K562 (cell line): ENCODE data around the gene CD99L2. TPM values are rescaled to one million over a fixed set of nuclear protein-coding genes. Genes with fewer than 3 reads are reported as not detected.

Source experiments
- ATAC-seq: fragments of 200-7000 bp; cut with Tn5 transposase; 3 replicates; pipeline ENCODE4 v1.9.1; 2020; ENCODE audit warnings: moderate library complexity
- BruUV-seq: library from RNA; stranded (reverse); fragments of 400-500 nt; replicated peaks from 2 replicates; lab custom pipeline; 2021; lab: Mats Ljungman, UMichigan
- CTCF ChIA-PET: fragments of 300-600 bp; formaldehyde crosslinking; extraction: SDS; loops from one replicate; lab custom pipeline; 2021; ENCODE audit warnings: low intra/inter-chr PET ratio; lab: Yijun Ruan, JAX
- POLR2A ChIA-PET: fragments of 300-600, 350-650 bp; sonication (Branson Sonifier 250); formaldehyde crosslinking; extraction: SDS; loops from one replicate; lab custom pipeline; 2021; ENCODE audit warnings: antibody characterized with exemption, inconsistent platforms; lab: Yijun Ruan, JAX
- DNase-seq, 4 experiments: peaks; one replicate each; pipeline versions ENCODE4 v3.0.0 to v3.0.0-alpha.2; 2011 to 2018; ENCODE audit warnings: low spot score in 3 of 4, mixed read lengths in 3 of 4; ENCODE audit errors: extremely low read depth in 1 of 4
- FAIRE-seq: peaks from 2 replicates; lab custom pipeline; 2011; peaks lifted over from hg19 to GRCh38; lab: Jason Lieb, UNC
- H2AFZ ChIP-seq: 2 replicates; pipeline ENCODE4 v1.6.0; 2011; ENCODE audit warnings: low read depth, low read length, control low read depth, inconsistent platforms
- H3K27ac ChIP-seq: fragments of 200-600 bp; 3 replicates; pipeline ENCODE4 v1.8.0; 2011; ENCODE audit warnings: low read depth, mild to moderate bottlenecking, control low read depth, inconsistent platforms, low read length, moderate library complexity, mixed read lengths; ENCODE audit errors: extremely low read depth
- H3K27me3 ChIP-seq, 2 experiments: fragments of 300-600 bp in 1 of 2; 2 replicates in 1 of 2; 3 replicates in 1 of 2; pipeline versions ENCODE4 v1.6.0 to v1.8.0; 2011; ENCODE audit warnings: inconsistent platforms in 2 of 2, low read length in 2 of 2, mild to moderate bottlenecking in 1 of 2, mixed read lengths in 1 of 2, moderate library complexity in 1 of 2; ENCODE audit not compliant: control insufficient read depth in 2 of 2, insufficient read depth in 2 of 2
- H3K36me3 ChIP-seq: fragments of 300-600 bp; 3 replicates; pipeline ENCODE4 v1.8.0; 2011; ENCODE audit warnings: mild to moderate bottlenecking, low read length, inconsistent platforms; ENCODE audit not compliant: control insufficient read depth, insufficient read depth
- H3K4me1 ChIP-seq, 2 experiments: fragments of 200-600 bp in 1 of 2; replicated peaks in 1 of 2; 2 replicates in 1 of 2; 3 replicates in 1 of 2; pipeline versions ENCODE4 v1.5.1 to v1.8.0; 2011; ENCODE audit warnings: inconsistent platforms in 2 of 2, low read length in 2 of 2, mild to moderate bottlenecking in 1 of 2, mixed read lengths in 1 of 2, moderate library complexity in 1 of 2; ENCODE audit not compliant: control insufficient read depth in 2 of 2, insufficient read depth in 2 of 2
- H3K4me2 ChIP-seq: 2 replicates; pipeline ENCODE4 v1.6.1; 2011; ENCODE audit warnings: low read length, control low read depth, inconsistent platforms, mixed read lengths; ENCODE audit not compliant: insufficient read depth
- H3K4me3 ChIP-seq: fragments of 200-600 bp; sonication (generic), shearing (Covaris generic); 2 replicates; pipeline ENCODE4 v1.5.1; 2016; ENCODE audit warnings: control low read depth, inconsistent platforms
- H3K79me2 ChIP-seq: fragments of 200-600 bp; 3 replicates; pipeline ENCODE4 v1.8.0; 2011; ENCODE audit warnings: low read length, inconsistent platforms; ENCODE audit not compliant: control insufficient read depth, insufficient read depth
- H3K9ac ChIP-seq, 2 experiments: 2 replicates each; pipeline versions ENCODE4 v1.6.0 to v1.6.1; 2011; ENCODE audit warnings: low read depth in 2 of 2, low read length in 2 of 2, control low read depth in 1 of 2, inconsistent platforms in 1 of 2, mild to moderate bottlenecking in 1 of 2, mixed read lengths in 1 of 2; ENCODE audit not compliant: insufficient read depth in 1 of 2
- H3K9me1 ChIP-seq: one replicate; pipeline ENCODE4 v1.6.0; 2011; ENCODE audit warnings: inconsistent platforms, mild to moderate bottlenecking, low read length, moderate library complexity; ENCODE audit not compliant: control insufficient read depth, insufficient read depth
- H3K9me3 ChIP-seq: replicated peaks from 2 replicates; pipeline ENCODE4 v1.5.1; 2011; ENCODE audit warnings: low read depth, low read length, inconsistent platforms; ENCODE audit not compliant: control insufficient read depth, insufficient read depth
- H4K20me1 ChIP-seq: replicated peaks from 2 replicates; pipeline ENCODE4 v1.6.1; 2011; ENCODE audit warnings: low read length, inconsistent platforms, mixed read lengths; ENCODE audit not compliant: control insufficient read depth, insufficient read depth
- ASH1L ChIP-seq: fragments of 450-650 bp; IDR thresholded peaks from 2 replicates; pipeline ENCODE4 v1.6.1; 2018; ENCODE audit warnings: borderline replicate concordance, mild to moderate bottlenecking, low read depth; ENCODE audit not compliant: partially characterized antibody
- CREM ChIP-seq: IDR thresholded peaks from 2 replicates; pipeline ENCODE4 v1.6.1; 2014; ENCODE audit warnings: antibody characterized with exemption, low read depth
- HDAC2 ChIP-seq: fragments of 450-650 bp; IDR thresholded peaks from 2 replicates; pipeline ENCODE4 v1.6.1; 2016; ENCODE audit warnings: mild to moderate bottlenecking
- MCM5 ChIP-seq: fragments of 450-650 bp; IDR thresholded peaks from 2 replicates; pipeline ENCODE4 v1.6.1; 2016; ENCODE audit warnings: low read depth
- POLR2A ChIP-seq: fragments of 450-650 bp; conservative IDR thresholded peaks from 2 replicates; pipeline ENCODE4 v1.6.1; 2016
- POLR2AphosphoS2 ChIP-seq: IDR thresholded peaks from 2 replicates; pipeline ENCODE4 v1.6.1; 2012; ENCODE audit warnings: low read length, improper control_type of control experiment
- RBM25 ChIP-seq: fragments of 200-400 bp; formaldehyde crosslinking; IDR thresholded peaks from 2 replicates; pipeline ENCODE4 v1.6.1; 2018; ENCODE audit warnings: low read length, low read depth, moderate library complexity; ENCODE audit not compliant: severe bottlenecking
- SETDB1 ChIP-seq: IDR thresholded peaks from one replicate; pipeline ENCODE4 v1.6.1; 2012; ENCODE audit warnings: low read length, control low read depth, inconsistent platforms
- SIRT6 ChIP-seq: IDR thresholded peaks from one replicate; pipeline ENCODE4 v1.6.1; 2012; ENCODE audit warnings: low read depth, mild to moderate bottlenecking, control low read depth, inconsistent platforms, low read length, moderate library complexity
- SRSF3 ChIP-seq: fragments of 200-400 bp; formaldehyde crosslinking; IDR thresholded peaks from 2 replicates; pipeline ENCODE4 v1.6.1; 2016; ENCODE audit warnings: mild to moderate bottlenecking, low read length, moderate library complexity; ENCODE audit not compliant: insufficient read depth
- TEAD2 ChIP-seq: fragments of 450-650 bp; IDR thresholded peaks from 2 replicates; pipeline ENCODE4 v1.6.1; 2016; ENCODE audit warnings: missing genetic modification characterization, control low read depth, missing compliant biosample characterization
- ZNF24 ChIP-seq: fragments of 450-650 bp; IDR thresholded peaks from 2 replicates; pipeline ENCODE4 v1.6.1; 2016
- ZNF778 ChIP-seq: fragments of 450-650 bp; formaldehyde crosslinking; IDR thresholded peaks from 2 replicates; pipeline ENCODE4 v1.4.0; 2020; ENCODE audit warnings: mild to moderate bottlenecking, moderate library complexity
- ZNF785 ChIP-seq: fragments of 250-450 bp; sonication (Bioruptor Pico); IDR thresholded peaks from 2 replicates; pipeline ENCODE4 v1.4.0; 2020; ENCODE audit warnings: mild to moderate bottlenecking
- WGBS: fragments of 100-300 bp; shearing (Covaris generic); methylation state at CpG from one replicate; pipeline ENCODE4 v1.1.6; 2016; ENCODE audit warnings: low coverage, mixed read lengths; ENCODE audit not compliant: insufficient coverage; ENCODE audit errors: missing lambda C conversion rate; 5-methylcytosine and 5-hydroxymethylcytosine counted together
- in situ Hi-C: fragments of 300-500 bp; cut with MboI; formaldehyde crosslinking; loops from 4 replicates; pipeline ENCODE4 v1.15.0; 2018; ENCODE audit warnings: inconsistent platforms, mixed read lengths
- intact Hi-C: fragments of 100-400 bp; cut with micrococcal nuclease; formaldehyde crosslinking; loops from 2 replicates; pipeline ENCODE4 v1.14.2; 2022
- polyA plus RNA-seq, 8 experiments: library from polyadenylated mRNA; depleted of rRNA in 4 of 8; stranded (reverse) in 5 of 8; unstranded in 3 of 8; fragments of >200 nt; fragmentation: Nextera tagmentation in 2 of 8; fragmentation: Illumina TruSeq in 1 of 8; extraction: Ambion mirVana in 2 of 8; extraction: Trizol in 1 of 8; gene quantifications; 2 replicates each; pipeline versions ENCODE4 v1.2.1 to v1.2.3, GENCODE V29; 2011 to 2014; ENCODE audit warnings: inconsistent platforms in 1 of 8, missing spikeins in 1 of 8
- total RNA-seq, 7 experiments: library from RNA; depleted of rRNA in 6 of 7; stranded (reverse); fragments of >200 nt in 6 of 7; fragmentation: Illumina TruSeq in 2 of 7; extraction: Trizol in 2 of 7; gene quantifications; 2 replicates each; pipeline versions ENCODE4 v1.2.1 to v1.2.3, GENCODE V29; 2011 to 2021; ENCODE audit warnings: low replicate concordance in 1 of 7
- TF ChIP-seq, protein P1 (sequence below): sonication (generic); formaldehyde crosslinking; IDR thresholded peaks from 2 replicates; pipeline ENCODE4 v1.8.0; 2022; ENCODE audit warnings: mild to moderate bottlenecking, missing genetic modification reagents, borderline replicate concordance
- TF ChIP-seq, protein P2 (sequence below): sonication (generic); formaldehyde crosslinking; IDR thresholded peaks from 2 replicates; pipeline ENCODE4 v1.8.0; 2022; ENCODE audit warnings: missing genetic modification reagents, mild to moderate bottlenecking, moderate library complexity, borderline replicate concordance
- TF ChIP-seq, protein P3 (sequence below): sonication (generic); formaldehyde crosslinking; IDR thresholded peaks from 2 replicates; pipeline ENCODE4 v1.8.1; 2023; ENCODE audit warnings: missing genetic modification reagents, mild to moderate bottlenecking, borderline replicate concordance

CD99L2 gene
- total and polyA plus RNA-seq, 9 of the 15 experiments (the other 6 are each of a cell fraction or from before 2014, with no cell fraction given), result 0.76 to 19.0 (median 11.9) TPM

DNA sequence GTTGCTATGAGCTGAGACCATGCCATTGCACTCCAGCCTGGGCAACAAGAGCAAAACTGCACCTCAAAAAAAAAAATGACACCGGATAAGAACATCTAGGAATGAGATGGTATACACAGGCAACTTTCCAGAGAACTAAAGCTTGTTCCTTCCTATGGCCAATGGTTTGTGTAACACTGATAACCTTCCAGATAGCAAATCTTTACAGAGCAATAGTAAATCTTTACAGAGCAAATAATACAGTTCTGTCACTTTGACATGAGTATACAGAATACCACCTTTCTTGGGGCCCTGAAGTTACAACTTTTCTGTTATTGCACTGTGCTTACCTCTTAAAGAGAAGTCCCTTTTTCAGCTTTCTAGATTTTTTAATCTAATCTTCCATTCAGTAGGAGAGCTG, 91.6 kb downstream of the CD99L2 start:
- Histone ChIP-seq H3K9ac (no peak overlapping the region), H3K27ac (no peak overlapping the region), H2AFZ (no peak overlapping the region), H3K36me3 (no peaks in the 10 kb centered on the region), H3K9me1 (no peaks in the 10 kb centered on the region), H3K4me2 (no peak overlapping the region), H3K79me2 (no peaks in the 10 kb centered on the region)
- intact Hi-C loops, result no loop called here
- CTCF ChIA-PET, result no interaction called here
- no TSS peak for BruUV-seq
- TF ChIP-seq SIRT6 (no peak), ZNF24 (no peak), RBM25 (no peak), POLR2A (no peak), CREM (no peak), SRSF3 (no peak), MCM5 (no peak), SETDB1 (no peak), POLR2AphosphoS2 (no peak), TEAD2 (no peak), ZNF778 (CRISPR knock-in tag) (no peak), HDAC2 (no peak), ZNF785 (CRISPR knock-in tag) (no peak), ASH1L (no peak)
- TF ChIP-seq, protein P1, sequence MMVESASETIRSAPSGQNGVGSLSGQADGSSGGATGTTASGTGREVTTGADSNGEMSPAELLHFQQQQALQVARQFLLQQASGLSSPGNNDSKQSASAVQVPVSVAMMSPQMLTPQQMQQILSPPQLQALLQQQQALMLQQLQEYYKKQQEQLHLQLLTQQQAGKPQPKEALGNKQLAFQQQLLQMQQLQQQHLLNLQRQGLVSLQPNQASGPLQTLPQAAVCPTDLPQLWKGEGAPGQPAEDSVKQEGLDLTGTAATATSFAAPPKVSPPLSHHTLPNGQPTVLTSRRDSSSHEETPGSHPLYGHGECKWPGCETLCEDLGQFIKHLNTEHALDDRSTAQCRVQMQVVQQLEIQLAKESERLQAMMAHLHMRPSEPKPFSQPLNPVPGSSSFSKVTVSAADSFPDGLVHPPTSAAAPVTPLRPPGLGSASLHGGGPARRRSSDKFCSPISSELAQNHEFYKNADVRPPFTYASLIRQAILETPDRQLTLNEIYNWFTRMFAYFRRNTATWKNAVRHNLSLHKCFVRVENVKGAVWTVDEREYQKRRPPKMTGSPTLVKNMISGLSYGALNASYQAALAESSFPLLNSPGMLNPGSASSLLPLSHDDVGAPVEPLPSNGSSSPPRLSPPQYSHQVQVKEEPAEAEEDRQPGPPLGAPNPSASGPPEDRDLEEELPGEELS (CRISPR knock-in tag), result no peak
- TF ChIP-seq, protein P2, sequence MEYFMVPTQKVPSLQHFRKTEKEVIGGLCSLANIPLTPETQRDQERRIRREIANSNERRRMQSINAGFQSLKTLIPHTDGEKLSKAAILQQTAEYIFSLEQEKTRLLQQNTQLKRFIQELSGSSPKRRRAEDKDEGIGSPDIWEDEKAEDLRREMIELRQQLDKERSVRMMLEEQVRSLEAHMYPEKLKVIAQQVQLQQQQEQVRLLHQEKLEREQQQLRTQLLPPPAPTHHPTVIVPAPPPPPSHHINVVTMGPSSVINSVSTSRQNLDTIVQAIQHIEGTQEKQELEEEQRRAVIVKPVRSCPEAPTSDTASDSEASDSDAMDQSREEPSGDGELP, result no peak
- TF ChIP-seq, protein P3, sequence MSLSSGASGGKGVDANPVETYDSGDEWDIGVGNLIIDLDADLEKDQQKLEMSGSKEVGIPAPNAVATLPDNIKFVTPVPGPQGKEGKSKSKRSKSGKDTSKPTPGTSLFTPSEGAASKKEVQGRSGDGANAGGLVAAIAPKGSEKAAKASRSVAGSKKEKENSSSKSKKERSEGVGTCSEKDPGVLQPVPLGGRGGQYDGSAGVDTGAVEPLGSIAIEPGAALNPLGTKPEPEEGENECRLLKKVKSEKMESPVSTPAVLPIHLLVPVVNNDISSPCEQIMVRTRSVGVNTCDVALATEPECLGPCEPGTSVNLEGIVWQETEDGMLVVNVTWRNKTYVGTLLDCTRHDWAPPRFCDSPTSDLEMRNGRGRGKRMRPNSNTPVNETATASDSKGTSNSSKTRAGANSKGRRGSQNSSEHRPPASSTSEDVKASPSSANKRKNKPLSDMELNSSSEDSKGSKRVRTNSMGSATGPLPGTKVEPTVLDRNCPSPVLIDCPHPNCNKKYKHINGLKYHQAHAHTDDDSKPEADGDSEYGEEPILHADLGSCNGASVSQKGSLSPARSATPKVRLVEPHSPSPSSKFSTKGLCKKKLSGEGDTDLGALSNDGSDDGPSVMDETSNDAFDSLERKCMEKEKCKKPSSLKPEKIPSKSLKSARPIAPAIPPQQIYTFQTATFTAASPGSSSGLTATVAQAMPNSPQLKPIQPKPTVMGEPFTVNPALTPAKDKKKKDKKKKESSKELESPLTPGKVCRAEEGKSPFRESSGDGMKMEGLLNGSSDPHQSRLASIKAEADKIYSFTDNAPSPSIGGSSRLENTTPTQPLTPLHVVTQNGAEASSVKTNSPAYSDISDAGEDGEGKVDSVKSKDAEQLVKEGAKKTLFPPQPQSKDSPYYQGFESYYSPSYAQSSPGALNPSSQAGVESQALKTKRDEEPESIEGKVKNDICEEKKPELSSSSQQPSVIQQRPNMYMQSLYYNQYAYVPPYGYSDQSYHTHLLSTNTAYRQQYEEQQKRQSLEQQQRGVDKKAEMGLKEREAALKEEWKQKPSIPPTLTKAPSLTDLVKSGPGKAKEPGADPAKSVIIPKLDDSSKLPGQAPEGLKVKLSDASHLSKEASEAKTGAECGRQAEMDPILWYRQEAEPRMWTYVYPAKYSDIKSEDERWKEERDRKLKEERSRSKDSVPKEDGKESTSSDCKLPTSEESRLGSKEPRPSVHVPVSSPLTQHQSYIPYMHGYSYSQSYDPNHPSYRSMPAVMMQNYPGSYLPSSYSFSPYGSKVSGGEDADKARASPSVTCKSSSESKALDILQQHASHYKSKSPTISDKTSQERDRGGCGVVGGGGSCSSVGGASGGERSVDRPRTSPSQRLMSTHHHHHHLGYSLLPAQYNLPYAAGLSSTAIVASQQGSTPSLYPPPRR (CRISPR knock-in tag), result no peak
- TF ChIP-seq, all 486 proteins: peak for 0
- Histone ChIP-seq H3K4me3 (no peak overlapping the region), H4K20me1 (no peaks in the 10 kb centered on the region), H3K4me1 (no peaks in the 10 kb centered on the region), H3K9me3 (no peaks in the 10 kb centered on the region), H3K27me3 (no peaks in the 10 kb centered on the region)
- in situ Hi-C loops, result no loop called here
- WGBS, result 20% methylated on average over 1 of the region's 1 CpG
- no peak for FAIRE-seq
- no peak for DNase-seq
- POLR2A ChIA-PET, result no interaction called here
- ATAC-seq, result no peak
